ENCODE data around the gene PAN3. TPM values are rescaled to one million over a fixed set of nuclear protein-coding genes. Genes with fewer than 3 reads are reported as not detected.

The PAN3 gene
- total and polyA plus RNA-seq, 2 of the 8 experiments (the other 6 are each of a cell fraction or from before 2014, with no cell fraction given): 12.7 to 39.3 TPM

DNA sequence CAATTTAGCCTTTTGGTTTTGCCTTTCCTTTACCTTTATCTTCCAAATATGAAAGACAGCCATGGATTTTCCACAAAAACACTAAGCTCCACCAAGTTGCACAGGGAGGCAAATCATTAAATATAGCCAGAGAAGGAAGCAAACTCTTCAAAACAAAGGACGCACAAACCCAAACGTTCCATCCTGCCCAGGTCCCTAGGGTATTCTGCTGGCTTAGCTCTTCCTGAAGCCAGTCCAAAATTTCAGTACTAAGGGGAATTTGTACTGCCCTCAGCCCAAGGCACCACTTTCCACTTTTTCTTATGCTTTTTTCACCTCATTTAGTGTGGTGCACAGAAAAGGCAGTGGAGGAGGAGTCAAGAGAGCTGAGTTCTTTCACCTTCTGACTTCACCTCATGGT lies 186.7 kb downstream of the PAN3 start:
- H3K4me3 ChIP-seq (ENCODE audit: extremely low read depth in 1 of 4, insufficient read depth in 2 of 4, low read depth in 3 of 4, low read length in 4 of 4): no peak overlapping the region
- H3K9me3 ChIP-seq (ENCODE audit: insufficient read depth in 2 of 2, low read depth in 1 of 2, low read length in 1 of 2): no peaks in the 10 kb centered on the region
- H3K9ac ChIP-seq (replicated peaks in 1 of 4; ENCODE audit: extremely low read depth in 1 of 4, low read depth in 3 of 4, low read length in 3 of 4): no peak overlapping the region
- H2BK15ac ChIP-seq (ENCODE audit: low read length): no peak overlapping the region
- no peak overlapping the region for H4K8ac ChIP-seq (ENCODE audit: extremely low read depth, insufficient read depth, low read length)
- TF ChIP-seq JUND (IDR thresholded peaks at IDR 0.05; ENCODE audit: low read length) (no peak), SIRT6 (IDR thresholded peaks at IDR 0.05; ENCODE audit: low read length) (no peak), BACH1 (IDR thresholded peaks at IDR 0.05; ENCODE audit: low read length) (no peak), FOSL1 (IDR thresholded peaks at IDR 0.05; ENCODE audit: insufficient read depth, low read depth, low read length) (no peak), RXRA (IDR thresholded peaks at IDR 0.05; ENCODE audit: insufficient read depth, low read depth, low read length) (no peak), POU5F1 (IDR thresholded peaks at IDR 0.05; ENCODE audit: low read depth, low read length) (no peak), EGR1 (IDR thresholded peaks at IDR 0.05; ENCODE audit: borderline replicate concordance, low read depth, low read length) (no peak), TCF12 (IDR thresholded peaks at IDR 0.05; ENCODE audit: low read depth, low read length) (no peak), CHD2 (IDR thresholded peaks at IDR 0.05; ENCODE audit: low read length) (no peak)
- no peak overlapping the region for H3K27ac ChIP-seq (ENCODE audit: low read depth, low read length)
- no peak overlapping the region for H3K23ac ChIP-seq (ENCODE audit: insufficient read length)
- H2BK5ac ChIP-seq (ENCODE audit: low read depth, low read length): no peak overlapping the region
- CTCF ChIA-PET (ENCODE audit: partially characterized antibody): interaction anchor here (0.6 to 3.0 kb wide), 19 partner anchors 11 to 317 kb away, joined by 3 to 20 read pairs (median 3); partner anchors contain the start of gene FLT1
- POLR2A ChIA-PET (ENCODE audit: partially characterized antibody): no interaction called here
- no peak overlapping the region for H2BK12ac ChIP-seq (ENCODE audit: low read depth, low read length)
- no peak overlapping the region for H4K91ac ChIP-seq (replicated peaks; ENCODE audit: insufficient read length, low read length)
- H3K4me1 ChIP-seq (replicated peaks in 1 of 4; ENCODE audit: control insufficient read depth in 3 of 4, insufficient read depth in 4 of 4, low read length in 3 of 4): no peaks in the 10 kb centered on the region
- no peaks in the 10 kb centered on the region for H3K79me2 ChIP-seq (ENCODE audit: control insufficient read depth in 1 of 2, insufficient read depth in 2 of 2, low read length in 2 of 2)
- DNase-seq (ENCODE audit: low read depth in 1 of 2, low spot score in 2 of 2) (no peak), FAIRE-seq (no peak)
- H4K5ac ChIP-seq (ENCODE audit: insufficient read length, low read depth, low read length): no peak overlapping the region
- no peak overlapping the region for H3K18ac ChIP-seq (ENCODE audit: extremely low read depth, low read length)
- H3K36me3 ChIP-seq (ENCODE audit: control insufficient read depth in 2 of 4, insufficient read depth in 4 of 4, low read length in 3 of 4): peaks cover 0 to 12% (median 0%) of the 10 kb centered on the region in 4 experiments; a peak in 5 of 8 replicates
- no peaks in the 10 kb centered on the region for H3K23me2 ChIP-seq (ENCODE audit: low read depth, low read length)
- 100% methylated on average over 2 of the region's 2 CpGs; no CpG with 5 or more reads in 1 of the 2 experiments for WGBS, 2 experiments (ENCODE audit: extremely low coverage in 1 of 2, insufficient coverage in 1 of 2, insufficient read length in 1 of 2, insufficient replicate concordance in 2 of 2, low coverage in 1 of 2, low lambda C conversion rate in 2 of 2, missing lambda C conversion rate in 1 of 2)
- no peak overlapping the region for H2AK5ac ChIP-seq (ENCODE audit: low read depth, low read length)
- H3K4ac ChIP-seq (replicated peaks; ENCODE audit: insufficient read length, low read depth, low read length): no peak overlapping the region
- H2BK120ac ChIP-seq (replicated peaks; ENCODE audit: low read depth, low read length): no peak overlapping the region
- no peaks in the 10 kb centered on the region for H3K79me1 ChIP-seq (ENCODE audit: low read depth, low read length)
- no peak overlapping the region for H2AFZ ChIP-seq (ENCODE audit: low read length)
- no peak overlapping the region for H2BK20ac ChIP-seq (ENCODE audit: low read length)
- H3K56ac ChIP-seq (replicated peaks; ENCODE audit: insufficient read length, low read depth, low read length): no peak overlapping the region
- no peak overlapping the region for H3K4me2 ChIP-seq (ENCODE audit: insufficient read depth in 1 of 2, low read depth in 2 of 2, low read length in 2 of 2)
- no peaks in the 10 kb centered on the region for H3K27me3 ChIP-seq (replicated peaks in 1 of 4; ENCODE audit: control insufficient read depth in 3 of 4, extremely low read depth in 1 of 4, insufficient read depth in 3 of 4, low read length in 3 of 4)
- H3K14ac ChIP-seq (ENCODE audit: insufficient read length): no peak overlapping the region
- H4K20me1 ChIP-seq (replicated peaks in 1 of 2; ENCODE audit: control insufficient read depth in 1 of 2, insufficient read depth in 2 of 2, low read length in 2 of 2): no peaks in the 10 kb centered on the region
